Fibroblast of skin of right biceps (primary cell): Measurements from ENCODE around the gene IL19.

Source experiments
- DNase-seq: peaks from one replicate; pipeline ENCODE4 v3.0.0-alpha.2; 2013

The IL19 gene

GRCh38 chr1:206801467-206801866 lies 30.9 kb downstream of the IL19 start:
- DNase-seq = no peak

GRCh38 chr1:206802401-206802800 lies 31.8 kb downstream of the IL19 start:
- no peak for DNase-seq

GRCh38 chr1:206803221-206803730 lies 32.7 kb downstream of the IL19 start:
- DNase-seq = no peak

- peak; percentile 19 for DNase-seq
Observed at GRCh38 chr1:206804156-206804737, 33.7 kb downstream of the IL19 start.

GRCh38 chr1:206805357-206805756 lies 34.8 kb downstream of the IL19 start:
- no peak for DNase-seq

GRCh38 chr1:206808615-206809014 lies 38.0 kb downstream of the IL19 start:
- DNase-seq = peak; percentile 43

- peak; percentile 38 for DNase-seq
Observed at GRCh38 chr1:206809504-206810084, 39.0 kb downstream of the IL19 start.

GRCh38 chr1:206812471-206812870 lies 41.9 kb downstream of the IL19 start:
- DNase-seq = no peak

- peak; percentile 86 for DNase-seq
Observed at GRCh38 chr1:206814716-206815341, 44.3 kb downstream of the IL19 start.

- DNase-seq = no peak
Observed at GRCh38 chr1:206816390-206817287, 46.1 kb downstream of the IL19 start.

GRCh38 chr1:206821493-206821892 lies 50.9 kb downstream of the IL19 start:
- DNase-seq = no peak

- peak; percentile 70 for DNase-seq
Observed at GRCh38 chr1:206823727-206824126, 53.2 kb downstream of the IL19 start.

GRCh38 chr1:206824331-206824730 lies 53.8 kb downstream of the IL19 start:
- peak; percentile 62 for DNase-seq

- DNase-seq = no peak
Observed at GRCh38 chr1:206826394-206826793, 55.8 kb downstream of the IL19 start.

GRCh38 chr1:206828061-206828460 lies 57.5 kb downstream of the IL19 start:
- no peak for DNase-seq

GRCh38 chr1:206828765-206829164 lies 58.2 kb downstream of the IL19 start:
- DNase-seq = no peak

GRCh38 chr1:206829282-206829681 lies 58.7 kb downstream of the IL19 start:
- DNase-seq = no peak

GRCh38 chr1:206829875-206830274 lies 59.3 kb downstream of the IL19 start:
- DNase-seq = no peak

- DNase-seq = no peak
Observed at GRCh38 chr1:206831650-206832049, 61.1 kb downstream of the IL19 start.

- DNase-seq = no peak
Observed at GRCh38 chr1:206832352-206832880, 61.8 kb downstream of the IL19 start.

GRCh38 chr1:206833106-206833680 lies 62.6 kb downstream of the IL19 start:
- DNase-seq = no peak

GRCh38 chr1:206833801-206834200 lies 63.2 kb downstream of the IL19 start:
- no peak for DNase-seq

GRCh38 chr1:206834217-206834616 lies 63.6 kb downstream of the IL19 start:
- DNase-seq = no peak
